HG03442 (cell line): Measurements from ENCODE around the gene TUBB2B.
"Not testable (repeated sequence)": the region's sequence is repeated elsewhere in the genome, so short reads cannot be mapped to it uniquely, and the experiment has no call there.

Experiments
- ATAC-seq: cut with Tn5 transposase; IDR thresholded peaks from one replicate; pipeline ENCODE4 v1.9.1; 2021; ENCODE audit warnings: mild to moderate bottlenecking, moderate library complexity; ENCODE audit not compliant: unreplicated experiment

TUBB2B gene

DNA sequence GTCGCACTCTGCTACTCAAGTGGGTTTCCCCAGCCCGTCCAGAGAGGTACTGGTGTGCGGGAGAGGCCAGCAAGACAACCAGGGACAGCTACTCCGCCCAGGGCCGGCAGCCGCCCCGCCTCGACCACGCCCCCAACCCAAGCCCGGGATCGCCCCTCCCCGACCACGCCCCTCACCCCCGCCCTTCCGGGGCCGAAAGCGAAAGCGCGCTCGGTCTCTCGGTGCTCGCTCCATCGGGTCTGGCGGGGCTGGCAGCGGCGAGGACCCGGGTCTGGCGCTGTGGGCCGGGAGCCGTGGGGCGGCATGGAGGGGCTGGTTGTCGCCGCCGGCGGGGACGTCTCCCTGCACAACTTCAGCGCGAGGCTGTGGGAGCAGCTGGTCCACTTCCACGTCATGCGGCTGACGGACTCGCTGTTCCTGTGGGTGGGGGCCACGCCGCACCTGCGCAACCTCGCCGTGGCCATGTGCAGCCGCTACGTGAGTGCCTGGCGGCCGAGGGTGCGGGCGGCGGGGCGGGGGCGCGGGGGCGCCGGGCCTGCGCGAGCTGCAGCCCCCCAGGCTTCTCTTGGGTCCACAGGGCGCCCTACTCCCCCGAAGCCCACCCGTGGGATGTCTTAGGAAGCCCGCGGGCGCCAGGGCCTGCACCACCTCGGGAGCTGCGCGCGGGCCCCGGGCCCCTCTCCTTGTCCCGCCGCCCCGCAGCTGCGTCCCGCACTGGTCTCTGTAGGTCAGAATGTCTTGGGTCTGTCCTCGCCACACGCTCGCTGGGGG, 31.5 kb upstream of the TUBB2B start, which contains the start of gene PSMG4:
Gene PSMG4 (plus strand): TSS at position 228 of the 771 bp plus-strand sequence. CDS start 76 bp downstream, at position 304.
- ATAC-seq = peak; percentile 83

DNA sequence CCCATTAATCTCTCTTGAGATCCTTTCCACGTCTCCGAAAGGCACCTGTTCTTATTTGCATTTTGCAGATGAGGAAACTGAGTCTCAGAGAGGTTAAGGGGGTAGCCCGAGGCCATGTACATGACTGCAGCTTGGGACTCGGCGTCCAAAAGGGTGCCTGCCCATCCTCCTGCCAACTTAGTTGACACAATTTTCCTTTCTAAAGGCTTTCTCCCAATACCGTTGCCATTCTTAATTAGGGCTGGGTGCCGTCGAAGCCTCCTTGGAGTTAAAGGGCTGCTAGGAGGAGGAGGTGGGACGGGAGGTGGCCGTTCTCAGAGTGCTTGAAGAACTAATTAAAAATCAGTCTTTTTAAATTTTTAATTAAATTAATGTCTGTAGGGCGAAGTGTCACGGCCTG, 30.7 kb upstream of the TUBB2B start:
- no peak for ATAC-seq

DNA sequence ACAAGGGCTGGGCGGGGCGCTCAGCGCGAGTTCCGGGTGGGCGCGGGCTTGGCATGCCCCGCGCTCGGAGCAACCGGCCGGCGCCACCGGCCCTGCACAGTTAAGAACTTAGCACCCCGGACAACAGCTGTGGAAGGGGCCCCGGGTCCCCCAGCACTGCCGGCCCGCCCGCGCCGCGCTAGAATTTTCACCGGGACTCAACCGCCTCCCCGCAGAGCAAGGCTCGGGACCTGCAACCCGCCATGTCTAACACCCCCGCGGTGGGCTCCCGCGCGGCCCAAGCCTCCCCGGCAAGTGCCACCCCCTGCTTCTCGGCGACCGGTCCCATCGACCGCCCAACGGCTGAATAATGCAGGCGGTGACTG, 26.1 kb upstream of the TUBB2B start:
- no peak for ATAC-seq

DNA sequence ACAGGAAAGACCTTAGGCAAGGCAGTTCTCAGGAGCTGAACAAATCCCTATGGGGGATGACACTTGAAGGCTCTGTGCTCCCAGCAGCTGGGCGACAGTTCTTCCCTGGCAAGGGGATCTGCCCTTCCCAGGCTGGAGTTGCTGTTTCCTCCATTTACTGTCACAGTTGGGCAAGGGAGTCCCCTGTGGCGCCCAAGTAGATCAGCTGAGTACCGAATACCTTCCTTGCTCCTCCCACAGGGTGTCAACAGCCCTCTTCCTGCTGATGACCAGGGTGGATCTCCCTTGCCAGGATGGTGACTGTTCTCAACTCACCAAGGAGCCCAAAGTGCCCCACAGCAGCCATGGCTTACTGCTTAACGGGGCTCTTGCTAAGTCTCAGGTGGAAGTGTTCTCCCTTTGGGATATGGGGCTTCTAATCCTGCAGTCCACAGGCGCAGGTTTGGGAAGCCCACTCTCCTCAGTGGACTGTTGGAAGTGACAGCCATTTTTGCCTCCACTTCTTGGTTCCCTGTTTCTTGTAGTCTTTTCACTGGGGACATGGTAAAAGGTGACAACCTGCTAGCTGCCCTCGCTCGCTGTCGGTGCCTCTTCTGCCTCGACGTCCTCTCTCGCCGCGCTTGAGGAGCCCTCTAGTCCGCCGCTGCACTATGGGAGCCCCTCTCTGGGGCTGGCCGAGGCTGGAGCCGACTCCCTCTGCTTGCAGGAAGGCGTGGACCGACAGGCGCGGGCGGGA, 25.6 kb upstream of the TUBB2B start:
- ATAC-seq = no peak

DNA sequence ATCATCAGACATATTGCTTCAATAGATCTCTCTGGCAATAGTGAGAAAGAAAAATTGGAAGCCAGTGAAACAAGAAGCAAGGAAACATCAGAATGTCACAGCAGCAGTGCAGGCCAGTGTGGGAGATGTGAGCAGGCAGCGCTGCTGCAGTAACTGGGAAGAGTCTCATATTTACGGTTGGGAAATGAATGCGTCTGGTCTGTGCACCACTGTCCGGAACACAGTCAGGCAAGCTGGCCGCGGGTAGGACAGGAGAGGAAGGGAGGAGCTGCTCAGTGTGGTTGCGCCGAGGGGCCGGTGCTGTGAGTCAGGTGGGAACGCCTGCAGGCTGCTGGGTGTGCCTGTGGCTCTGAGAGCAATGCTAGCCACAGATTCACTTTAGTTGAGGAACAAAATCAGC, 24.9 kb upstream of the TUBB2B start:
- ATAC-seq = no peak

DNA sequence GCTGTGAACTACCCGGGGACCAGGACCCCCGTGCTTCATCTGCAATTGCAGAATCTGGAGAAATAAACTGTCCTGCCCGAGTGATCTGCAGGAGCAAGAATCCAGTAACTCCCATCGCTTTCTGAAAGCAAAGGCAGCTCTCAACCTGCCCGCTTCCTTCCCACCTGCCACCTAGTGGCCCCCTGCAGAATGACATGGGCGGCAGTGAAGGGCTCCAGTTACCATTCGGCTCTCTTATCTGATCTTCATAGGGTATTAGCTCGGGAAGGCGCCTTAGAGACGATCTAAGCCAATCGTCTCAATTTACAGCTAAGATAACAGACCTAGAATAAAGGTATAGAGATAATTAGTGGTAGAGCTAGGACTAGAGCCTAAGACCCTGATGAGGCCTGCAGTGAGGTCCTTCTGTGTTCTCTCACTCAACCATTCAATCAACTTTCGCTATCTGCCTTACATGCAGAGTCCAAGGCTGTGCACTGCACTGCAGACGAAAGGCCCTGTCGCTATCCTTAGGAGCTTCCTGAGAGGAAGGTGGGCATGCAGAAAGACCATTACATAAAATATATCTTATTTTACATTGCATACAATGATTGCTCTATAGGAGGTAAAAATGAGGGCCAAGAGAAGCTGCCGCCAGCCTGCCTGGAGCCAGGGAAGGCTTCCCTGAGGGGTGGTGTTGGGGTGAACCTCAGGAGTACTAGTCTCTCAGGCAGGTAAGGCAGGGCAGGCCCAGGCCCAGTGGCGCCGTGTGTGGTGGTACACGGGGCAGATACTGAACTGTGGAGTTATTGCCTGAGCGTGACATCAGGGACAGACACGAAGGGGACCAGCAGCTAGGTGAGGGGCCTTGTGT, 24.2 kb upstream of the TUBB2B start:
- peak; percentile 79 for ATAC-seq

DNA sequence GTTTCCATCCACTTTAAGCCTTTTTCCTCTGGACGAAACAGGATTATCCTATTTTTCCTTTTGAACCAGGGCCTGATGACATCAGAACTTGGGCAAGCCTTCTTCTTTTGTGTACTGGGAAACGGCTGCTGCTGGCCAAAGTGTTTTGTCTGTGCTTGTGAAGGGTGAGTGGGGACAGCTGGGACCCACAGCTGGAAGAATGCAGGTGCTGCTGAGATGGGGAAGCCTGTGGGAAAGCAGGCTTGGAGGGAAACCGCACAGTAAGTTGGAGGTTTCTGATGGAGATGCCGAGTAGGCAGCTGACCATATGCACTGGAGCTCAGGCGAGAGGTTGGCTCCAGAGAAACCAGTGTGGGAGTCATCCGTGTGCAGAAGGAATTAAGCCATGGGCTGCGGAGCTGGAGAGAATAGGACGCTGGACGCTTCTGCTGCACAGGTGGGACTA, 22.8 kb upstream of the TUBB2B start:
- no peak for ATAC-seq

DNA sequence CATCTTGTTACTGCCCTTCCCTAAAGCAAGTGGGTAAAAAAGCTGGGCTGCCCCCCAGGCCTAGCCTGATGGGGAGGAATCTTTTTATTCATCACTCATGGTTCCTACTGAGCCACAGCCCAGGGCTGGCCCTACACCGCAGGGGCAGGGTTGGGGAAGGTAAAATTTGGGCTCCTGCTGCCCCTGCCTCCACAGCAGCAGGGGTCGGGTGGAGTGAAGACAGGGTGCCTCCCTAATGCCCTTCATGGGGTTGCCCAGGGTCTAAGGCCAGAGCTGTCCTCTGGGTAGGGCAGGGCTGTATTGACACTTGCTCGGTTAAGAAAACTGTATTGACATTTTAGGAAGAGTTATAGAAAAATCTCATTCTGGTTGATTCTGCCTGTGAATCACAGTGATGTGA, 22.4 kb upstream of the TUBB2B start:
- no peak for ATAC-seq

DNA sequence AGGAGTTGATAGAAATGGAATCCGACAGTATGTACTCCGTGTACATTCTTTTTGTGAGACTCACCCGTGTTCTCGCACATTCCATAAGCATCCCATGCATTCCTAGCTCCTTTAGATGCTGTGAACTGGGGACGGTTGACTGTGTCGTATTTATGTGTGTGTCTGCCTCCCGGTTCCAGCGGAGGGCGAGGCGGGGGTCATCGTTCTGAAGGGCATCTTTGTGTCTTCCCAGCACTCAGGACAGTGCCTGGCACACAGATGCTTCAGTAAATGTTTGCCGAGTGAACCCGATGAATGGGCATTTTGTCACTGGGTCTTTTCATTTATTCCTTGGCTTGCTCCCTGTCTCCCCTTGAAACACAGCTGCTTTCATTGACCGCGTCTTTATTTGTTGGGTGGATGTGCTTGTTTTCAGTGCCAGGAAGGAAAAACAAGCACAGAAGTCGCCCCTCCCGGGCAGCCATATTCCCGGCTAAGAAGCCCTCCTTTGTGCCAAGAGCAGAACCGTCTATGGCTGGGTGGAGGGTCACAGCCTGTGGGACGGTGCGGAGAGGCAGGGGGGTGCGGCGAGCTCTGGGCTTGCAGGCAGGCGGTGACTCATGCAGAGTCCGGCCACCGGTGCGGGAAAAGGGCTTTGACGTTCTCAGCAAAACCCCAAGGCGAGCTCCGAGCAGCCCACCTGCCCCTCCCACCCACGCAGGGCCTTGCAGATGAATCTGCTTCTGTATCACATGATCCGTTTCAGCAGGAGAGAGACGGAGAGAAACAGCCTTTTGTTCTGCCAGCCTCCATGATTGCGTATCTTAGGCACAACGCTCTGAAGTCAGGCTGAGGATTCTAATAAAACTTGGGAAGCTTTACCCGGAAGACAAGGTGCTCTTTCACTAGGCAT, 20.0 kb upstream of the TUBB2B start:
- no peak for ATAC-seq

DNA sequence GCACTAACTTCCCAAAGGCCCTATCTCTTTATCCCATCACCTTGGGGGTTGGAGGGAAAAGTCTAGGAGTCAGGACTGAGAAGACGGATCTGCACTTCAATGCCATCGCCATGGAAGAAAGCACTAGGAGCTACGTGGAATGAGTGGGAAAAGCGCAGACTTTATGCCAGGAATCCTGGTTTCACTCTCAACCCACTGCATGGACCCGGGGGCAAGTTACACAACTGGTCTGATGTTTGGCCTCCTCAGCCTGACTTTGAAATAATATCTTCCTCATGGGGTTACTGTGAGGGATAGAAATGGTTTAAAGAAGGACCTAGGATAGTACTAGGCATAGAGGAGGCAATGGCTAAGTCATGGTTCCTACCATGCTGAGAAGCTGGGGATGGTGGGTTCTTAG, 17.8 kb upstream of the TUBB2B start:
- no peak for ATAC-seq

DNA sequence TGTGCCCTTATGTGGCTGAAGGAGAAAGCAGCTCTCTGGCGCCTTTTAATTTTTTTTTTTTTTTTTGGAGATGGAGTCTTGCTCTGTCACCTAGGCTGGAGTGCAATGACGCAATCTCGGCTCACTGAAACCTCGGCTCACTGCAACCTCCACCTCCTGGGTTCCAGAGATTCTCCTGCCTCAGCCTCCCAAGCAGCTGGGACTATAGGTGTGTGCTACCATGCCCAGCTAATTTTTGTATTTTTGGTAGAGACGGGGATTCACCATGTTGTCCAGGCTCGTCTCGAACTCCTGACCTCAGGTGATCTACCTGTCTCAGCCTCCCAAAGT, 17.3 kb upstream of the TUBB2B start:
- not testable (repeated sequence) for ATAC-seq

DNA sequence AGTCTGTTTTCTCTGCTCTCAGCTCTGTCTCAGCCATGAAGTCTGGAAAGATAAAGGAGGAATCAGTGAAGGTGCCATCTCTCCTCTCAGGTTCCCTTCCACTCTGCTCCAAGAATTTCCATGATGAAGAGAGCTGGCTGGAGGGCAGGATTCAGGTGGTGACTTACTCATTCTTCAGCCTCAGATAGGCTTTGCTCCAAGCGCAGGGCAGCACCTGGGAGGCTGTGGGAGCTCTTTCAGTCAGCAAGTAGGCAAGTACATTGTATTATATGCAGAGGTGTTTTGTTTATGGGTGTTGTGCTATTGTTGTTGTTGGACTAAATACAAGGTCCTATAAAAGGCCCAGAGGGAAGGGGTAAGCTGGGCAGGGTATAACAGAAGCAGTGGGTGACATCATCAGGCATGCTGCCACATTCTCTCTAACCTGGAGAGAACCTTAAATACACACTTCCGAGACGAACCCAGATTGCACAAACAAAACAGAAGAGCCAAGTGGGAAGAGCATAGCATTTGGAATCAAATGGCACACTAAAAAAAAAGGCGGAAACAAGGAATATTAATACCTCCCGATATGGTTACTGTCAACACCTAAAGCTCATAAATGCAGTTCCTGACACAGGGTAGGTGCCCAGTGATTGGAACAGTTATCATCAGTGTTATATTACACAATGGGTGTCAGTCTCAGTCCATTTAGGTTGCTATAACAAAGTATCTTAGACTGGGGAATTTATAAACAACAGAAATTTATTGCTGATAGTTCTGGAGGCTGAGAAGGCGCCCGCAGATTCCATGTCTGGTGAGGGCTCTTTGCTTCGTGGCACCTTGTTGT, 16.8 kb upstream of the TUBB2B start:
- no peak for ATAC-seq

DNA sequence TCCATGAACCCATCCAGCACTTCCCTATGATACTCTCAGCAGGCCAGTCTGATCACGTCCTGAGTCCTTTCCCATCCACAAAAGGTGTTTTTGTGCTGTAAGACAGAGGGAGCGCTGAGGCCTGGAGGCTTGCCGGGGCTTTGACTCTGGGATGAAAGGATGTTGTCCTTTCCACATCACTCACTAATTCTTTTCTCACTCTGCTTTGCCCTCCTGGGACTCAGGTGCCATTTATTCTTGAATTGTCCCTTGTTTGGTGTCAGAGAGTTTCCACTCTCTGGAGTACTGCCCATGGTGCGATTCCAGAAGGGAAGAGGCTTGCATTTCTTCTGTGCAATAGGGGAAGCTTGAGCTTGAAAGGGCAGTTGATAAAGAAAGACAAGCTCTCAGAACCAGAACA, 15.3 kb upstream of the TUBB2B start:
- no peak for ATAC-seq

DNA sequence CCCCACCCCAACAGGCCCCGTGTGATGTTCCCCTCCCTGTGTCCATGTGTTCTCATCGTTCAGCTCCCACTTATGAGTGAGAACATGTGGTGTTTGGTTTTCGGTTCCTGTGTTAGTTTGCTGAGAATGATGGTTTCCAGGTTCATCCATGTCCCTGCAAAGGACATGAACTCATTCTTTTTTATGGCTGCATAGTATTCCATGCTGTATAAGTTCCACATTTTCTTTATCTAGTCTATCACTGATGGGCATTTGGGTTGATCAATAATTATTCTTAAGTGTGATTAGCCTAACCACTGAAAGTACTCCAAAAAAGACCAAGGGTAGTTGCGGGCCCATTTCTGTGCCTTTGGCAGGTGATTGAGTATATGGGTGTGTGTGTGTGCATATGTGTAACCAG, 14.3 kb upstream of the TUBB2B start:
- not testable (repeated sequence) for ATAC-seq

DNA sequence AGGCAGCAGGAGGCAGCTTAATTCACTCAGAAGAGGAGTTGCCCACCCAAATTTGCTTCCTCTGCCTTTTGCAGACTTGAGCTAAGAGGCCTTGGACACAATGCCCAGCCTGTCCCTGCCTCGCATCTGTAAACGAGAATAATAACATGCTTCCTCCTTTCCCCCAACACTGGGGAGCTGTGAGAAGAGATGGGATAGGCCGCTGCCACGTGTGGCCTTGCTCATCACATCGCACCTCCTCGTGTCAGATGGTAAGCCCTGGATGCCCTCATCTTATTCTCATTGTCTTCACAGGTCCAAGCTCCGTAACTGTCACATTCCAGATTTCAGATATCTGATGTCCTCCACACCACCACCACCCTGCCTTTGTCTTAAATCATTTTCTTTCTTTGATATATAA, 13.1 kb upstream of the TUBB2B start:
- ATAC-seq = no peak

DNA sequence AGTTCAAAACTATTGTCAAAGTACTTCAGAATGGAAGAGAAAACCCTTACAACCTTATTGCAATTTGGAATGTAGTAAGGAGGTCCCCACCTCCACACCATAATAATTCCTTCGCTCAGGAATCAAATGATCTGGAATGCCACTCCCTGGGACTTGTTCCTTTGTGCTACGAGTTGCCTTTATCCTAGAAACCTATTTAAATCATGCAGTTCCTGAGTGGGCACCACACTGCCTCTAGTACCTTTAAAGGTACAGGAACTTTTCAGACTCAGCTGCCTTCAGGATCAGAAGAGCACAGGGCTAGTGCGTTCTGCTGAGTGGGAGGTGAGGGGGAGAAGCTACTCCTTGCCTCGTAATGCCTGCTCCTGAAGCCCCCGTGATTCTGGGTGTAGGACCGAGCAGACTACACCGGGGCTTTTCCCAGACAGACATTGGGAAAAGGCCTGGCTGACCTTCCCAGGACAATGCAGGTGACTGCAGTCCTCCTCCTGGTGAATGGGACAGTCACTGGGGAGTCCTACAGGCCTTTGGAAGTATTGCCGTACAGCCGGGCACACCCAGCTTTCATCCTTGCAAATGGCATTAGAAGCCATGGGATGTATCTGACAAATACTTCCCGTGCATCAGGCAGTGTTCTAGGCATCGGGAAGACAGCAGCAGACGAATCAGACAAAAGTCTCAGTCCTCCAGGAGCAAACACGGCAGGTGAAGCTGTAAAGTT, 11.8 kb upstream of the TUBB2B start:
- no peak for ATAC-seq

DNA sequence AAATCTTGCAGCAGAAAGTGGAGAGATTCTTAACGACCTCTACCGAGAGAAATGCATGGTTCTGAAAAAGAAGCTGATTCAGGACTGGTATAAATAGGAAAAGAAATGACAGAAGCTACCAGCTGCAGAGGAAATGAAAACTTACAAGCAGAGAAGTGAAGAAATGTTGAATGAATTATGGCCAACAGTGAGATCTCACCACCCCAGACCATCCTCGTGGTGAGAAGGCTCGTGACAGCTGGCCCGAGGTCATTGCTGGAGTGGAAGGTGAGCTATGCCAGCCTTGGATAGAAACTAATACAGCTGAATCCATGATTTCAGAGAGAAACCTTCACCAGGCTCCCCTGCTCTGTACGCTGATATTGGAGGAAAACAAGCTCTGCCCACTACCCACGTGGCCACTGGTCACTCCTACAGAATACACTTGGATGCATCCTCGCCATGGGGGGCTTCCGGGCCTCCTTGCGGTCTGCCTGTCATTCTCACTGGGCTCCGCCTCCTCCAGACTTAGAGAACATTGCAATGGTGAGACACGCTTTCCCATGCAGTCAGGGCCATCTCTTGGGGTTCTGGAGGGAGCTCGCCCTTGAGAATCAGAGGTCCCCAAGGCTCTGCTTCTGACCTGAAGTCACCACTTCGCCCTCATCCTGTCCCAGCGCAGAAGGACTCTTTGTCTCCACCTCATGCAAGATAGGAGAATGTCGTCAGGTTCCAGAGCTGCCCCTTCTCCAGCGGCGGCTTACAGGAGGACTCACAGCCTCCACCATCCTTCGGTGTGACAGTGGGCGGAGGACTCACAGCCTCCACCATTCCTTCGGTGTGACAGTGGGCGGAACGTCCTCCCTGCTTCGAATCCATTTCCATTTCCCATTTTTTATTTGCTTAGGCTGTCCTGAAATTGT, 10.6 kb upstream of the TUBB2B start:
- no peak for ATAC-seq

DNA sequence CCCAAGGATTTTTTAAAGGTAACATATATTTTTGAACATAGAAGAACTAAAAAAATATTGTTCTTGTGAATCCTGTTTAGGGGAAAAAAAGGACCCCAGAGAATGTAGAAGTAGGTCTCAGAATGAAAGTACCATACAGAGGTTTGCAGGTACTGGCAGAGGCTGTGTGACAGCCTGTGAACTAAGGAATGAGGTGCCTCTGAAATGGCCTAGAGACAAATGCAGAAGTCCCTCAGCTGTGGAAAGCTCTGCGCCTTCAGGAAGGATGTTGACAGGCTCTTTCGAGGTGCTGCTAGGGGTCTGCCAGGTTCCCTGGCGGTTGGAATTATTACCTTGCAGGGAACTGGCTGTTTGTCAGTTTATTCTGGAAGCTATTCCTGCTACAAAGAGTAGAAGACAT, 8.6 kb upstream of the TUBB2B start:
- ATAC-seq = no peak
